Activated CD4-positive, alpha-beta memory T cell treated with anti-CD3 and anti-CD28 coated beads, Interleukin-2, amount 10 ng/mL, durations not matched to agents 7 days and 5 days (primary cell): Measurements from ENCODE around the gene NFIA. TPM values are rescaled to one million over a fixed set of nuclear protein-coding genes. Genes with fewer than 3 reads are reported as not detected.

Experiments used
- CTCF ChIA-PET: fragments of 350-600 bp; sonication (Branson Sonifier 250); formaldehyde crosslinking; loops from one replicate; lab custom pipeline; 2021; ENCODE audit warnings: antibody characterized with exemption, inconsistent platforms; lab: Charles Lee
- POLR2A ChIA-PET: fragments of 350-600 bp; sonication (Branson Sonifier 250); formaldehyde crosslinking; loops from one replicate; lab custom pipeline; 2021; ENCODE audit warnings: antibody characterized with exemption; lab: Charles Lee
- DNase-seq: peaks from one replicate; pipeline ENCODE4 v3.0.0-alpha.2; 2020
- H3K27ac Mint-ChIP-seq: one replicate; pipeline ENCODE4 v1.8.0; 2021; ENCODE audit warnings: mild to moderate bottlenecking, mixed read lengths
- H3K27me3 Mint-ChIP-seq: one replicate; pipeline ENCODE4 v1.8.0; 2021; ENCODE audit warnings: mixed read lengths
- H3K36me3 Mint-ChIP-seq: one replicate; pipeline ENCODE4 v1.8.0; 2021; ENCODE audit warnings: low read depth, mixed read lengths
- H3K4me1 Mint-ChIP-seq: one replicate; pipeline ENCODE4 v1.8.0; 2021; ENCODE audit warnings: mixed read lengths
- H3K4me3 Mint-ChIP-seq: one replicate; pipeline ENCODE4 v1.8.0; 2021; ENCODE audit warnings: mild to moderate bottlenecking, mixed read lengths
- H3K9me3 Mint-ChIP-seq: one replicate; pipeline ENCODE4 v1.8.0; 2021; ENCODE audit warnings: mixed read lengths
- total RNA-seq, 2 experiments: library from RNA; stranded (reverse); gene quantifications; one replicate each; pipeline ENCODE4 v1.2.3, GENCODE V29; 2021

The NFIA gene
- total RNA-seq, 2 experiments from 2014 or later = 2.4 to 3.0 TPM

DNA sequence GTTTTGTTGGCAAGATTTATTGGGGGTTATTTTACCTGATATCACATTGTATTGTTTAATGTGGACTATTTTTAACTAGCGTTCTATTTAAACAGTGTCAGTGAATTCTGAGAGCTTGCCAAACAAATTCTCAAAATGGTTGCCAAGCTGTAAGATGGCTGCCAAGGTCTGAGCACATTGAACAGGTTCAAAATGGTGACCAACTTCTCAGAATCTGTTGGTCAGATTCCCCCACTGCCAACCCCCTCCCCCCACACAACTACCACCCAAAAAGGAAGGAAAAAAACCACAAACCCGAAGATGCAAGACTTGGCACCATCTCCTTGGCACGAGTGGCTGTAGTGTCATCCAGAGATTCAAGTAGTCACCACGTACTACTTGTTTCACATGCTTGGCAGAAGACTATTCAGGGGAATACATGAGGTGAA is 159.1 kb downstream of the NFIA start:
- H3K36me3 Mint-ChIP-seq = no peaks in the 10 kb centered on the region
- no peak overlapping the region for H3K27ac Mint-ChIP-seq
- no peak overlapping the region for H3K4me3 Mint-ChIP-seq
- H3K27me3 Mint-ChIP-seq = no peaks in the 10 kb centered on the region
- no peak for DNase-seq
- no peaks in the 10 kb centered on the region for H3K4me1 Mint-ChIP-seq
- CTCF ChIA-PET = interaction anchor here (0.6 kb wide), 1 partner anchor 16 kb away, joined by 3 read pairs; no protein-coding TSS in a partner anchor
- H3K9me3 Mint-ChIP-seq = no peaks in the 10 kb centered on the region
- POLR2A ChIA-PET = no interaction called here

DNA sequence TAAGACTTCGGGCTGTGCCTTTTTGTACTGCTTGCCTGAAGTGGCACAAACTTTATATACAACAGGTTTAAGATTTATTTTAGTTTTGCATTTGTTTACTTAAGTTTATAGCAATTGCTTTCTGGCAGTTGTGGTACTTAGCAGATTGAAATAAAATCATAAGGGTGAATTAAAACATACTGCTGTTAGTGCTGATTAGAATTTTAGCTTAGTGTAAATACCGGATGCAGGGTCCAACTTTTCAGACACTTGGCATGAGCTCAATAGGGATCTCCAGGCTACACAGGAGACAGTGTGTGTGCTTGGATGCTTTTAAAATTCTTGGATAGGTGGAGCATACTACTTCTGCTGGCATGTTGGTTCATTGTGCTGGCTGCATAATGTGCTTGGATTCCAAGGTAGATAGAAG is 159.6 kb downstream of the NFIA start:
- DNase-seq = no peak
- Mint-ChIP-seq H3K4me3 (no peak overlapping the region), H3K4me1 (no peaks in the 10 kb centered on the region), H3K9me3 (no peaks in the 10 kb centered on the region), H3K36me3 (no peaks in the 10 kb centered on the region), H3K27me3 (no peaks in the 10 kb centered on the region), H3K27ac (no peak overlapping the region)
- POLR2A ChIA-PET = no interaction called here
- CTCF ChIA-PET = interaction anchor here (0.6 kb wide), 1 partner anchor 16 kb away, joined by 3 read pairs; no protein-coding TSS in a partner anchor

DNA sequence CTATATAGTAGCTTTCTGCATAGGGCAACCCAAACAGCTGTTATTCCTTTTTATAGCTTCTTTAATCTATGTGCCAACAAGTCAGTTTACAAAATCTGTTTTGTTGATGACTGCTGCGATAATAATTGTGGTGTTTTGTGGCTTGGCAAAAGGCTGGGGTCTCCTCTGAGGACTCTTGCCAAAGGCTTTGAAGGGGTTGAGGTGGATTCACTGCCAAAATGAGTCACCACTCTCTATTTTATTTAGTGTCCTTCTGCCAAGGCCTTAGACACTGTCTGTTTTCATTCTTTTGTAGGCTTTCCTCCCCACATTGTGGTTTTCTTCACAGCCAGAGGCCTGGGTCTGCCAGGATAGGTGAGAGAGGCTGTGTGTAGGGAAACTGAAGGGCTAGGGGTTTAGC is 161.8 kb downstream of the NFIA start:
- Mint-ChIP-seq H3K9me3 (no peaks in the 10 kb centered on the region), H3K36me3 (no peaks in the 10 kb centered on the region), H3K4me3 (no peak overlapping the region), H3K27me3 (no peaks in the 10 kb centered on the region), H3K4me1 (no peaks in the 10 kb centered on the region), H3K27ac (no peak overlapping the region)
- no peak for DNase-seq
- ChIA-PET CTCF (no interaction called here), POLR2A (no interaction called here)

DNA sequence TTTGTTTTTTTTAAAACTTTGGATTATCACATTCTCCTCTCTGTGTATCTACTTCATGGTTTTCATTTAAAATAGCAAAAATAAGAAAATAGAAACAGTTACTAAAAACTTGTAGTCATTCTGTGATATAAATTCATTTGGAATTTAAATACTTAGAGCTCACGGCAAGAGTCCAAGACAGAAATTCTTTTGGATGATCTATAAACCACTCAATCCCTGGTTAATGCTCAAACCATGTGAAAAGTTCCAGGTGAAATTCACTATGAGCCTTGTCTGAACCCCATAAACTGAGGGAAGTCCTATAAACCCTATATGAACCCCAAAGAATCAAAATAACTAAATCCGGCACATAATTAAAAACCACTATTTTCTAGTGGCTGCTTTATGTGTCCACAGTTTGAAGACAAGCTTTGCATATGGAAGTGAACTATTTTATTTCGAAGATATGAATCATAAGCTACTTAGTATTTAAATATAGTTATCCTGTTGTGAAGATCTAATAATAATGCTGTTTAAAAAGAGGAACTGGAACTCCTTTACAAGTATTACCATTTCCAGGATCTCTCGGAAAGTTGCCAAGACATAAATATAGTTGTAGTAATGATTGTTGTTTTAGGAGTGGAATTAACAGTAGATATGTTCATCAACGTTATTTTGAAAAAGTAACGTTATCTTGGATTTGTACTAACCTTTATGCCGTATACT is 163.5 kb downstream of the NFIA start:
- ChIA-PET CTCF (no interaction called here), POLR2A (no interaction called here)
- no peak for DNase-seq

DNA sequence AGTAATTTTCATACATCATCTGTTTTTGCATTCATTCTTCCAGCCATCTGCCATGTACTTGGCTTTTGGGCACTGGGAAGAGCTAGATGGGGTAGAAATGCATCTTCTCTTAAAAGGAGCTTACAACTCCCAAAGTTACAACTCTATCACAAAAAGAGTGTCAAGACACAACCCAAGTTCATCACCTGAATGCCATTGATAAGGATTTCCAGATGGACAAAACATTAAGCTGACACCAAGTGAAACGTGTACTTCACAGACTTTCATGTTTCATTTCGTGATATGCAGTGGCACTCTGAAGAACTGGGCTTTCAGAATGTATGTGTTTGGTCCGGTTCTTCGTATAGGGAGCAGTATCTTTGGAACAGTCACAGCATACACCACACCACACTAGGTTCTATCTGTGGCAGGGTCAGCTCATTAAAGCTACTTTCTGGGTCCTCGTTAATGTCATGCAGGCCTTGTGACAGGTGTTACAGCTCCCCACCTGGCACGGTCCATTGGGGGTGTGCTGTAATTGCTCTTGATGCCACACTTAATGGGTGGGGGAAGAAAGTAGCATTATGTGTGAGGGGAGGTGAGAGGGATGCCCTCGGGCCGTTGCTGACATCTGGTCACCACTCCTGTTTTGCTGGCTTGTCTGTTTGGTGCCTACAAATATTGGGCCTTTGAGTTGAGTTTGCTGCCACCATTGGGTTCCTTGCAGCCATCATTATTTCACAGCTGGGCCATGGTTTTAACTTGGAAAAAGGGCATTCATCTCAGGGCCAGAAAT is 164.9 kb downstream of the NFIA start:
- H3K4me1 Mint-ChIP-seq = no peaks in the 10 kb centered on the region
- ChIA-PET CTCF (no interaction called here), POLR2A (no interaction called here)
- H3K36me3 Mint-ChIP-seq = no peaks in the 10 kb centered on the region
- no peak for DNase-seq
- H3K27ac Mint-ChIP-seq = no peak overlapping the region
- no peak overlapping the region for H3K4me3 Mint-ChIP-seq
- H3K9me3 Mint-ChIP-seq = no peaks in the 10 kb centered on the region
- H3K27me3 Mint-ChIP-seq = no peaks in the 10 kb centered on the region

More for the DNA sequence above, 163.5 kb downstream of the NFIA start:
- Mint-ChIP-seq H3K27ac (no peak overlapping the region), H3K9me3 (no peaks in the 10 kb centered on the region), H3K4me3 (no peak overlapping the region), H3K4me1 (no peaks in the 10 kb centered on the region), H3K36me3 (no peaks in the 10 kb centered on the region), H3K27me3 (no peaks in the 10 kb centered on the region)

DNA sequence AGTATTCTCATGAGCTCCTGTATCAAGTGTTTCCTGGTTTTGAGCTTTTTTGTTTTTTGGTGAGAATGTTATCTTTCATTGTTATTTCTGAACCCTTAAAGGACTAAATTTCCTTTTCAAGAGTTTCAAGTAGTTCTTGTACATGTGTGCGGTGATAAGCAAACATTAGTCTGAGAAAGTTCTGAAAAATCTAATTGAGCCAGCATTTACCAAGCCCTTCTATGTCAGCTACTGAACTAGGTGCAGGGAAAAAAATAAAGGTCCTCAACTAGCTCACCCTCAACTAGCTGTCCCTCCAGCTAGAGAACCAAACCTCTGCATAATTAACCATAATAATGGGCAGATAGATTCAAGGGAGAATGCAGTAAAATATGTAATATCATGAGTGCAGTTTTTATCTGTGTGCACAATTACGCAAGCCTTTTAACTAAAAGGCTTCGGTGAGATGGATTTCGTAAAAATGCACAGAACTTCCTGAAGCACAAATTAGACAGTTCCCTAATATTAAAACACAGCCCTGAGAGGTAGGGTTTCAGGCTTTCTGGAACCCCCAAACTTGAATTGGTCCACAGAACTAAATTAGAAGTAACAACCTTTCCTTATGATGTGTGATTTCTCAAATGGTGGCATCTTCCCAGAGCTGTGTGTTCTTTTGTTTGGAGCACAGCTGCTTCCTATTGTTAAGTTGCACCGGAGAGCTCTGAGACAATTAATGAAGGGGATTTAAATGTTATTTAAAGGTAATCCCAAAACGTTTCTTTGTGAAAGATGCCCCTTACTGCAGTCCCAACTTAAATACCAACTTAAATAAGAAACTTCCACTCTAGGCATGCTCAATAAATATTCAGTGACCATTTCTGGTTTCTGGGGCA is 165.8 kb downstream of the NFIA start:
- Mint-ChIP-seq H3K4me1 (no peaks in the 10 kb centered on the region), H3K4me3 (no peak overlapping the region), H3K27ac (no peak overlapping the region), H3K9me3 (no peaks in the 10 kb centered on the region), H3K27me3 (no peaks in the 10 kb centered on the region), H3K36me3 (no peaks in the 10 kb centered on the region)
- no peak for DNase-seq
- CTCF ChIA-PET = no interaction called here
- POLR2A ChIA-PET = no interaction called here

DNA sequence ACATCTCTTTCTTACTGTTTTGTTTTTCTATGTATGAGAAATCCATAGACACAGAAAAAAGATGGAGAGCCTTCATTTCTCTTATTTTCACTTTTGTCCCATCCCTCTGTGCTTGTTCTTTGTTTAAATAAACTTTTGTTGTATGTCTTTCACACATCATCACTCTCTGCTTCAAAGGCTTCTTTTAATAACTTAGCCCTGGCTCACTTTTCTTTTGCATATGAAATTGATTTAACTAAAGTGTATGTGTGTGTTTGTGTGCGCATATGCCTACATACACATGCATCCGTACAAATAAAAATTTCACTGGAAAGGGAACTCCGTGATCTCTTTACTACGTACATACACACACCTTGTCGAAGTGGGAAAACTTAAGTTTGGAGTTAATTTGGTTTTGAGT is 168.6 kb downstream of the NFIA start:
- ChIA-PET CTCF (no interaction called here), POLR2A (no interaction called here)
- Mint-ChIP-seq H3K27ac (no peak overlapping the region), H3K4me3 (no peak overlapping the region), H3K9me3 (no peaks in the 10 kb centered on the region), H3K27me3 (no peaks in the 10 kb centered on the region), H3K4me1 (peaks cover 19% of the 10 kb centered on the region), H3K36me3 (no peaks in the 10 kb centered on the region)
- DNase-seq = no peak

GRCh38 chr1:61253059-61253735 is 170.8 kb downstream of the NFIA start:
- CTCF ChIA-PET = no interaction called here

DNA sequence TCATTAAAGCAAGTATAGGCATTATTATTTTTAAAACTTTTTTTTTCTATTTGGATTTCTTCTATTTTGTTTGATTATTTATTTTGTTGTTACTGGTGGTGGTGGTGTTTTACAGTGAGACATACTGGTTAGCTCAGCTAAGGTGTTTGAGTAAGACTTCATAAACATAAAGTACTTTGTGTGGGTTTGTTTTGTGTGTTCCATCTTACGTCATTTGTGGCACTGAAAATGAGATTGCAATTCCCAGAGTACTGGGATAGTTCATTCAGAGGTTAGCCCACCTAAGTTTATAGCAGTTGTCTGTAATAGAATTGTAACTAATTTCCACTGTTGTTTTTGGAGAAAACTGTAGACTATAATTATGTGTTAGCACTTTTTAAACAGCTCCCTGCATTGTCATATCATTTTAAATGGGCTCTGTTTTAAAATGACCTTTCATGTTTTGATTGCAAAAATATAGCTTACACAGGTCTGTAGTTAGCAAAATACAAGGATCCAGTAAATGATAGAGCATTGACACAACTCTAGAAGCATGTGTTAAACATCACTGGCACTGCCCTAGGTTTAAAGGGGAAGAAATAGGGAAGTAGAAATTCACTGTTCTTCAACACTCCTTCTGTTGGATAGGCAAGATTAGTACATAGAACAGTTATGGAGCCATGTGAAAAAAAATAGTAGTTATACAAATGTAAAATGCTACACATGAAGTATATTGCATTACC is 171.7 kb downstream of the NFIA start:
- Mint-ChIP-seq H3K4me3 (no peak overlapping the region), H3K27me3 (no peaks in the 10 kb centered on the region), H3K9me3 (no peaks in the 10 kb centered on the region), H3K4me1 (peaks cover 19% of the 10 kb centered on the region), H3K36me3 (no peaks in the 10 kb centered on the region), H3K27ac (no peak overlapping the region)
- ChIA-PET POLR2A (no interaction called here), CTCF (no interaction called here)
- no peak for DNase-seq

More at GRCh38 chr1:61253059-61253735, 170.8 kb downstream of the NFIA start:
- Mint-ChIP-seq H3K4me3 (no peak overlapping the region), H3K36me3 (no peaks in the 10 kb centered on the region), H3K27me3 (no peaks in the 10 kb centered on the region), H3K9me3 (no peaks in the 10 kb centered on the region), H3K4me1 (peaks cover 19% of the 10 kb centered on the region), H3K27ac (no peak overlapping the region)
- POLR2A ChIA-PET = no interaction called here
- DNase-seq = no peak

- Mint-ChIP-seq H3K4me1 (peaks cover 19% of the 10 kb centered on the region), H3K27me3 (no peaks in the 10 kb centered on the region), H3K9me3 (no peaks in the 10 kb centered on the region), H3K4me3 (no peak overlapping the region), H3K36me3 (no peaks in the 10 kb centered on the region), H3K27ac (no peak overlapping the region)
- CTCF ChIA-PET = no interaction called here
- no peak for DNase-seq
- POLR2A ChIA-PET = no interaction called here
Measured at GRCh38 chr1:61254634-61255357, 172.4 kb downstream of the NFIA start.

DNA sequence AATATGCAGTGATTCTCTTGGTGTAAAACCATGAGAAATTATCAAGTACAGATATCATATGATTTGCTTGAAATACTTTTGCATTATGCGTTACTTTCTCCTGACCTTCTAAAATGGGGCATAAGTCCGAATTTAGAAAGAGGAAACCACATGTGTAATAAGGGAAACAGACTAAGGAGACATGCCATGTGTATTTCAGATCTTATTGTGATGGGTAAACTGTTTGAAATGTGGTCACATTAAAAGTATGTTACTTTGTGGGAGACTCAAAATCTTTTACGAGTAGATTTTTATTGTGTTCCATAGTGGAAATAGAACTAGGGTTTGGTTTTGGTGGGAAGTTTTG is 173.0 kb downstream of the NFIA start:
- no peak overlapping the region for H3K4me3 Mint-ChIP-seq

More for the DNA sequence above, 173.0 kb downstream of the NFIA start:
- Mint-ChIP-seq H3K27me3 (no peaks in the 10 kb centered on the region), H3K27ac (no peak overlapping the region), H3K4me1 (peaks cover 19% of the 10 kb centered on the region), H3K36me3 (no peaks in the 10 kb centered on the region), H3K9me3 (no peaks in the 10 kb centered on the region)
- POLR2A ChIA-PET = no interaction called here
- no peak for DNase-seq
- CTCF ChIA-PET = no interaction called here
